SJCRH30 (cell line): ENCODE measurements around the gene SELENOP. TPM values are rescaled to one million over a fixed set of nuclear protein-coding genes. Genes with fewer than 3 reads are reported as not detected.
A peak's percentile ranks its signal among the peaks of the same experiment; 100 is the strongest.

Experiments used
- DNase-seq, 2 experiments: peaks; one replicate each; pipeline ENCODE4 v3.0.0-alpha.2; 2015 to 2020
- H3K27ac ChIP-seq: fragments of 250-450 bp; sonication (Bioruptor Pico); 2 replicates; pipeline ENCODE4 v1.5.1; 2020; ENCODE audit warnings: mild to moderate bottlenecking, moderate library complexity
- H3K27me3 ChIP-seq: fragments of 250-450 bp; sonication (Bioruptor Pico); 2 replicates; pipeline ENCODE4 v1.5.1; 2020; ENCODE audit warnings: mild to moderate bottlenecking, moderate library complexity
- H3K36me3 ChIP-seq: fragments of 250-450 bp; sonication (Bioruptor Pico); 2 replicates; pipeline ENCODE4 v1.5.1; 2020; ENCODE audit warnings: mild to moderate bottlenecking, moderate library complexity
- H3K4me1 ChIP-seq: fragments of 250-450 bp; sonication (Bioruptor Pico); 2 replicates; pipeline ENCODE4 v1.5.1; 2020; ENCODE audit warnings: mild to moderate bottlenecking, moderate library complexity
- H3K4me3 ChIP-seq: fragments of 250-450 bp; sonication (Bioruptor Pico); 2 replicates; pipeline ENCODE4 v1.5.1; 2020; ENCODE audit warnings: mild to moderate bottlenecking, moderate library complexity
- H3K9me3 ChIP-seq: fragments of 250-450 bp; sonication (Bioruptor Pico); replicated peaks from 2 replicates; pipeline ENCODE4 v1.5.1; 2020; ENCODE audit warnings: mild to moderate bottlenecking, moderate library complexity
- total RNA-seq: library from RNA; depleted of rRNA; stranded (reverse); fragments of >200 nt; shearing (Covaris generic); gene quantifications from 2 replicates; pipeline ENCODE4 v1.2.3, GENCODE V29; 2014

SELENOP gene
- total RNA-seq, 1 experiment from 2014 or later, result 221 TPM

- no peak overlapping the region for H3K4me3 ChIP-seq
- peaks cover 6% of the 10 kb centered on the region; the same call in 1 of the 2 replicates for H3K9me3 ChIP-seq
- DNase-seq, result no peak
- H3K4me1 ChIP-seq, result no peaks in the 10 kb centered on the region
- H3K36me3 ChIP-seq, result no peaks in the 10 kb centered on the region
- H3K27me3 ChIP-seq, result no peaks in the 10 kb centered on the region
- H3K27ac ChIP-seq, result no peak overlapping the region
Observed at GRCh38 chr5:42787845-42788244, 23.8 kb downstream of the SELENOP start.

GRCh38 chr5:42787073-42787472, 24.6 kb downstream of the SELENOP start:
- no peak for DNase-seq
- peaks cover 6% of the 10 kb centered on the region; the same call in 1 of the 2 replicates for H3K9me3 ChIP-seq
- H3K27me3 ChIP-seq, result no peaks in the 10 kb centered on the region
- no peak overlapping the region for H3K27ac ChIP-seq
- no peaks in the 10 kb centered on the region for H3K36me3 ChIP-seq
- H3K4me1 ChIP-seq, result no peaks in the 10 kb centered on the region
- H3K4me3 ChIP-seq, result no peak overlapping the region

- DNase-seq, result no peak
- Histone ChIP-seq H3K4me1 (no peaks in the 10 kb centered on the region), H3K36me3 (no peaks in the 10 kb centered on the region), H3K4me3 (no peak overlapping the region), H3K27me3 (no peaks in the 10 kb centered on the region), H3K9me3 (peaks cover 6% of the 10 kb centered on the region; the same call in 1 of the 2 replicates), H3K27ac (no peak overlapping the region)
Observed at GRCh38 chr5:42785756-42786155, 25.9 kb downstream of the SELENOP start.

GRCh38 chr5:42784132-42784531, 27.6 kb downstream of the SELENOP start:
- DNase-seq, result no peak
- no peaks in the 10 kb centered on the region for H3K4me1 ChIP-seq
- H3K36me3 ChIP-seq, result no peaks in the 10 kb centered on the region
- no peaks in the 10 kb centered on the region for H3K27me3 ChIP-seq
- no peak overlapping the region for H3K4me3 ChIP-seq
- no peak overlapping the region for H3K27ac ChIP-seq
- H3K9me3 ChIP-seq, result peaks cover 6% of the 10 kb centered on the region; the same call in 1 of the 2 replicates

GRCh38 chr5:42781584-42781983, 30.1 kb downstream of the SELENOP start:
- Histone ChIP-seq H3K4me3 (no peak overlapping the region), H3K27me3 (no peaks in the 10 kb centered on the region), H3K4me1 (no peaks in the 10 kb centered on the region), H3K27ac (no peak overlapping the region), H3K36me3 (no peaks in the 10 kb centered on the region), H3K9me3 (no peaks in the 10 kb centered on the region; the same call in 1 of the 2 replicates)
- DNase-seq, result no peak

- Histone ChIP-seq H3K4me3 (no peak overlapping the region), H3K4me1 (no peaks in the 10 kb centered on the region)
- no peak for DNase-seq
Observed at GRCh38 chr5:42779083-42779482, 32.6 kb downstream of the SELENOP start.

GRCh38 chr5:42772265-42772993, 39.3 kb downstream of the SELENOP start:
- no peak overlapping the region for H3K4me3 ChIP-seq
- no peaks in the 10 kb centered on the region for H3K27me3 ChIP-seq
- no peak overlapping the region for H3K27ac ChIP-seq
- H3K4me1 ChIP-seq, result no peaks in the 10 kb centered on the region; the same call in 1 of the 2 replicates
- peaks cover 4% of the 10 kb centered on the region; the same call in 1 of the 2 replicates for H3K9me3 ChIP-seq
- DNase-seq, result no peak
- H3K36me3 ChIP-seq, result peaks cover 2% of the 10 kb centered on the region; the same call in 1 of the 2 replicates

More at GRCh38 chr5:42779083-42779482, 32.6 kb downstream of the SELENOP start:
- H3K27me3 ChIP-seq, result no peaks in the 10 kb centered on the region
- no peak overlapping the region for H3K27ac ChIP-seq
- H3K36me3 ChIP-seq, result no peaks in the 10 kb centered on the region
- H3K9me3 ChIP-seq, result no peaks in the 10 kb centered on the region; the same call in 1 of the 2 replicates

GRCh38 chr5:42770003-42770402, 41.7 kb downstream of the SELENOP start:
- no peaks in the 10 kb centered on the region for H3K27me3 ChIP-seq
- H3K4me3 ChIP-seq, result no peak overlapping the region

GRCh38 chr5:42768106-42768504, 43.6 kb downstream of the SELENOP start:
- H3K27me3 ChIP-seq, result no peaks in the 10 kb centered on the region
- no peak overlapping the region for H3K4me3 ChIP-seq
- no peaks in the 10 kb centered on the region; the same call in 1 of the 2 replicates for H3K4me1 ChIP-seq
- H3K36me3 ChIP-seq, result peaks cover 2% of the 10 kb centered on the region; the same call in 1 of the 2 replicates
- H3K9me3 ChIP-seq, result peaks cover 4% of the 10 kb centered on the region; the same call in 1 of the 2 replicates
- no peak overlapping the region for H3K27ac ChIP-seq
- no peak for DNase-seq

More at GRCh38 chr5:42770003-42770402, 41.7 kb downstream of the SELENOP start:
- no peak overlapping the region for H3K27ac ChIP-seq
- H3K9me3 ChIP-seq, result peaks cover 4% of the 10 kb centered on the region; the same call in 1 of the 2 replicates
- H3K36me3 ChIP-seq, result peaks cover 2% of the 10 kb centered on the region; the same call in 1 of the 2 replicates
- no peaks in the 10 kb centered on the region; the same call in 1 of the 2 replicates for H3K4me1 ChIP-seq
- DNase-seq, result no peak

- Histone ChIP-seq H3K27me3 (no peaks in the 10 kb centered on the region), H3K4me1 (no peaks in the 10 kb centered on the region; the same call in 1 of the 2 replicates)
- peak in 1 of 2 experiments; percentile 79 for DNase-seq
Observed at GRCh38 chr5:42767491-42768105, 44.1 kb downstream of the SELENOP start.

GRCh38 chr5:42761791-42762190, 49.9 kb downstream of the SELENOP start:
- Histone ChIP-seq H3K4me3 (no peak overlapping the region), H3K27ac (no peak overlapping the region), H3K36me3 (no peaks in the 10 kb centered on the region), H3K9me3 (no peaks in the 10 kb centered on the region), H3K4me1 (no peaks in the 10 kb centered on the region), H3K27me3 (no peaks in the 10 kb centered on the region)
- no peak for DNase-seq

More at GRCh38 chr5:42767491-42768105, 44.1 kb downstream of the SELENOP start:
- H3K27ac ChIP-seq, result no peak overlapping the region
- peaks cover 2% of the 10 kb centered on the region; the same call in 1 of the 2 replicates for H3K36me3 ChIP-seq
- H3K9me3 ChIP-seq, result peaks cover 4% of the 10 kb centered on the region; the same call in 1 of the 2 replicates
- no peak overlapping the region for H3K4me3 ChIP-seq

GRCh38 chr5:42760426-42760825, 51.3 kb downstream of the SELENOP start:
- Histone ChIP-seq H3K27me3 (no peaks in the 10 kb centered on the region), H3K27ac (no peak overlapping the region), H3K36me3 (no peaks in the 10 kb centered on the region), H3K4me1 (no peaks in the 10 kb centered on the region), H3K9me3 (no peaks in the 10 kb centered on the region), H3K4me3 (no peak overlapping the region)
- no peak for DNase-seq

- no peaks in the 10 kb centered on the region for H3K9me3 ChIP-seq
- no peaks in the 10 kb centered on the region for H3K27me3 ChIP-seq
- H3K36me3 ChIP-seq, result no peaks in the 10 kb centered on the region
- no peak overlapping the region for H3K4me3 ChIP-seq
- H3K4me1 ChIP-seq, result no peaks in the 10 kb centered on the region
- no peak overlapping the region for H3K27ac ChIP-seq
- no peak for DNase-seq
Observed at GRCh38 chr5:42759456-42759855, 52.2 kb downstream of the SELENOP start.

GRCh38 chr5:42756606-42757601, 54.8 kb downstream of the SELENOP start, which contains the start of gene CCDC152:
Gene CCDC152 (plus strand): TSS chr5:42756818. CDS start chr5:42759122, 2,304 bp downstream.
- H3K36me3 ChIP-seq, result no peaks in the 10 kb centered on the region
- H3K4me1 ChIP-seq, result no peaks in the 10 kb centered on the region
- H3K27ac ChIP-seq, result no peak within 1 kb of the TSS
- no peak for DNase-seq
- no peaks in the 10 kb centered on the region for H3K9me3 ChIP-seq
- H3K27me3 ChIP-seq, result no peaks in the 10 kb centered on the region
- H3K4me3 ChIP-seq, result no peak within 1 kb of the TSS
